Measurements from ENCODE around the gene FBLIM1.

The FBLIM1 gene

GRCh38 chr1:15748264-15748663 is 10.3 kb upstream of the FBLIM1 start:
- TF ChIP-seq, protein P1, sequence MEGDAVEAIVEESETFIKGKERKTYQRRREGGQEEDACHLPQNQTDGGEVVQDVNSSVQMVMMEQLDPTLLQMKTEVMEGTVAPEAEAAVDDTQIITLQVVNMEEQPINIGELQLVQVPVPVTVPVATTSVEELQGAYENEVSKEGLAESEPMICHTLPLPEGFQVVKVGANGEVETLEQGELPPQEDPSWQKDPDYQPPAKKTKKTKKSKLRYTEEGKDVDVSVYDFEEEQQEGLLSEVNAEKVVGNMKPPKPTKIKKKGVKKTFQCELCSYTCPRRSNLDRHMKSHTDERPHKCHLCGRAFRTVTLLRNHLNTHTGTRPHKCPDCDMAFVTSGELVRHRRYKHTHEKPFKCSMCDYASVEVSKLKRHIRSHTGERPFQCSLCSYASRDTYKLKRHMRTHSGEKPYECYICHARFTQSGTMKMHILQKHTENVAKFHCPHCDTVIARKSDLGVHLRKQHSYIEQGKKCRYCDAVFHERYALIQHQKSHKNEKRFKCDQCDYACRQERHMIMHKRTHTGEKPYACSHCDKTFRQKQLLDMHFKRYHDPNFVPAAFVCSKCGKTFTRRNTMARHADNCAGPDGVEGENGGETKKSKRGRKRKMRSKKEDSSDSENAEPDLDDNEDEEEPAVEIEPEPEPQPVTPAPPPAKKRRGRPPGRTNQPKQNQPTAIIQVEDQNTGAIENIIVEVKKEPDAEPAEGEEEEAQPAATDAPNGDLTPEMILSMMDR (IDR thresholded peaks at IDR 0.05; ENCODE audit: low read depth, low read length, missing control alignments), result no peak

DNA sequence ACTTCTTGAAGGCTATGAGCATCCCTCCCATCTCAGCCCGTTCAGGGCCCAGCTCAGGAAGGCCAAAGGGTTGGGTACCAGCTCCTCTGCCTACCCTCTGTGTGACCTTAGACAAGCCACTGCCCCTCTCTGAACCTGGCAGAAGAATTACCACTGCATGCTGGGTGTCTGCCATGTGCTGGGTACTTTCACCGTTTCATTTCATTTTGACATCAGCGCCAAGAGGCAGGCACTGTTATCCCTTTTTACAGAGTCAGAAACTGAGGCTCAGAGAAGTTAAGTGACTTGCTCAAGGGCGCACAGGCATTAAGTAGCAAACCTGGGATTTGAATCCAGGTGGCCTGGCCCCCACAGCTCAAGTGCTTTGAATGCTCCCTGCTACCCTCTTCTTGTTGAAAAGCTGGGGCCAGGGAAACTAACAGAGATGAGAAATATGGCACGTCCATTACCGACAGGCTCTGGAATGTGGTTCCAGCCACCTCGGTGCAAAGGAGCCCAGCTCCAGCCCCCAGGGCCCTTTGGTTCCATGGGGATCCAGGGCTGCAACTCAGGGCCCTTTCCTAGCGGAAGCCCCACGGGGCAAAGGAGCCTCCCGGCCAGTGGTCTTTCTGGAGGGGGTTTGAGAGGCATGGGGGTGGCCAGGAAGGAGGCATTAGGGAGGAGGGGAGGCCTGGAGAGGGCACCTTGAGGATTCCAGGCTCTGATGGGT is 9.8 kb upstream of the FBLIM1 start:
- DNase-seq (ENCODE audit: low read depth), result no peak

More at GRCh38 chr1:15748264-15748663, 10.3 kb upstream of the FBLIM1 start:
- no peak overlapping the region for H3K4me3 ChIP-seq (ENCODE audit: low read depth, low read length)
- DNase-seq (ENCODE audit: low read depth), result no peak

DNA sequence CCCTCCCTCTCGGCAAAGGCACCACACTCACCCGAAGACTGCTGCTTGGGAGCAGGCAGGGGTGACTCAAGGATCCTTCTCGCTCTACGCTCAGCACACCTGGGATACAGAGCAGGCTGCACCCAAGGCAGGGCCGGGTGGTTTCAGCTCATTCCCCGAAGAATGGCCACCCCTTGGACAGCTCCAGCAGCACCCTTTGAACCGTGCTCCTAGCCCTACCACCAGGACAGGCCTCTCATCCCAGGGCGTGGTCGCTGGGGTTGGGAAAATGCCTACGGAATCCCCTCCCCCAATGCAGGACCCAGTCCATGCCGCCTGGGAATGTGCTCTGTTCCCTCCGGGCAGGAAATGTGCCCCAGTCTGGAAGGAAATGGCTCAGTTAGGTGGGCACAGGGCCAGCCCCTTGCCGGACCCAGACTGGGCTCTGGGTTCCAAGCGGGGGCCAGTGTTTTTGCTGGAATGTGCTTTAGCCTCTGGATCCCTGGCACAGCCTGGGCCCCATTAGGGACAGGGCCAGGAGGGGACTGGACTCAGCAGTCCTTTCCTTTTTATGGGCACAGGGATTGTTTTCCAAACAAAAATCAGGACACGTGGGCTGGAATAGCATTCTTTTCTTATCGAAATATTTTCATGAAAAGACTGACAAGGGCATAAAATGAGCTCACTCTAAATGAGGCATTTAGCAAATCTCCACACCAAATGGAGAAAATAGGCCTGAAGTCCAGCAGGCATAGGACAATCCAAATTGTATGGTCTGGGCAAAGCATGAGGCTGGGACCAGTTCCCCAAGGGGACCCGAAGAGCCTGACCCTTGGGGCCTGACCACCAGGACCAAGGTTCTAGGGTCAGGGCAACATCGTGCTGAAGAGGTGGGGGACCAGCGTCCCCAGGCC is 8.9 kb upstream of the FBLIM1 start:
- no peak for DNase-seq (ENCODE audit: low read depth)
- no peak overlapping the region for H3K4me3 ChIP-seq (ENCODE audit: low read depth, low read length)
- TF ChIP-seq, protein P1 (IDR thresholded peaks at IDR 0.05; ENCODE audit: low read depth, low read length, missing control alignments), result no peak

More for the DNA sequence above, 9.8 kb upstream of the FBLIM1 start:
- H3K4me3 ChIP-seq (ENCODE audit: low read depth, low read length), result no peak overlapping the region
- TF ChIP-seq, protein P1 (IDR thresholded peaks at IDR 0.05; ENCODE audit: low read depth, low read length, missing control alignments), result no peak

GRCh38 chr1:15750924-15751323 is 7.7 kb upstream of the FBLIM1 start:
- no peak overlapping the region for H3K4me3 ChIP-seq (ENCODE audit: low read depth, low read length)
- TF ChIP-seq, protein P1 (IDR thresholded peaks at IDR 0.05; ENCODE audit: low read depth, low read length, missing control alignments), result no peak
- DNase-seq (ENCODE audit: low read depth), result no peak

- H3K4me3 ChIP-seq (ENCODE audit: low read depth, low read length), result no peak overlapping the region
- TF ChIP-seq, protein P1 (IDR thresholded peaks at IDR 0.05; ENCODE audit: low read depth, low read length, missing control alignments), result no peak
- DNase-seq (ENCODE audit: low read depth), result no peak
Observed at GRCh38 chr1:15751717-15752116, 6.9 kb upstream of the FBLIM1 start.

DNA sequence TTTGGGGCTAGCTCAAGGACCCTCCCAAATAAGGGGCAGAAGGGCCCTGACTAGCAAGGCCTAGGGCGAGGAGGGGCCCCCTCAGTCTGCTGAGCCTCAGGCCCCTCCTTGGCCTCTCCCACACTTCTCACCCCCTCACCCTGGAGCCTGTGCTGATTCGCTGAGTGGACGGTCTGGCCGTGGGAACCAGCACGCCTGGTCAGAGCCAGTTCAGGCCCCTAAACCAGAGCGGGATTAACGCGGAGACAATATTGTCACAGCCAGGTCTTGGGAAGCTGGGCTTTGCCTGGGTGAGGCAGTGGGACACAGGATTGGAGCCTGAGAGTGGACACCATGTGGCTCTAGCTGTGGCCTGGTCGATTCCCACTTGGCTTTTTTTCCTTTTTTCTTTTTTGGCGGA is 4.8 kb upstream of the FBLIM1 start:
- TF ChIP-seq, protein P1 (IDR thresholded peaks at IDR 0.05; ENCODE audit: low read depth, low read length, missing control alignments), result no peak
- no peak for DNase-seq (ENCODE audit: low read depth)

More for the DNA sequence above, 4.8 kb upstream of the FBLIM1 start:
- no peak overlapping the region for H3K4me3 ChIP-seq (ENCODE audit: low read depth, low read length)
